SK-N-SH (cell line): ENCODE measurements around the gene MTHFD1L. TPM values are rescaled to one million over a fixed set of nuclear protein-coding genes. Genes with fewer than 3 reads are reported as not detected.

Source experiments
- CTCF ChIA-PET: fragments of 300-600, 350-600 bp; formaldehyde crosslinking; extraction: SDS; loops from one replicate; lab custom pipeline; 2021; lab: Yijun Ruan, JAX
- POLR2A ChIA-PET: fragments of 350-600 bp; sonication (Branson Sonifier 250); formaldehyde crosslinking; extraction: SDS; loops from one replicate; lab custom pipeline; 2020; ENCODE audit warnings: antibody characterized with exemption, inconsistent platforms; lab: Yijun Ruan, JAX
- DNase-seq: peaks from one replicate; pipeline ENCODE4 v3.0.0; 2012
- H2AFZ ChIP-seq: fragments of 200-600 bp; sonication (generic); 2 replicates; pipeline ENCODE4 v1.8.1; 2016; ENCODE audit warnings: antibody characterized with exemption, mild to moderate bottlenecking, low read depth
- H3F3A ChIP-seq: fragments of 200-600 bp; sonication (generic); replicated peaks from 2 replicates; pipeline ENCODE3; 2016; ENCODE audit warnings: antibody characterized with exemption, mild to moderate bottlenecking; ENCODE audit not compliant: insufficient read depth
- H3K27ac ChIP-seq, 2 experiments: fragments of 200-500 bp in 1 of 2; fragments of 200-600 bp in 1 of 2; sonication (Bioruptor generic) in 1 of 2; sonication (generic), shearing (Covaris generic) in 1 of 2; 2 replicates each; pipeline versions ENCODE4 v1.5.1 to v1.6.1; 2014 to 2016; ENCODE audit warnings: low read depth in 2 of 2, inconsistent platforms in 1 of 2, low read length in 1 of 2, mild to moderate bottlenecking in 1 of 2, mixed read lengths in 1 of 2
- H3K27me3 ChIP-seq: fragments of 200-600 bp; sonication (generic), shearing (Covaris generic); 2 replicates; pipeline ENCODE4 v1.6.1; 2016; ENCODE audit warnings: mixed run types; ENCODE audit not compliant: insufficient read depth
- H3K36me3 ChIP-seq, 2 experiments: fragments of 200-500 bp in 1 of 2; fragments of 200-600 bp in 1 of 2; sonication (Bioruptor generic) in 1 of 2; sonication (generic) in 1 of 2; replicated peaks in 1 of 2; 2 replicates each; pipeline versions ENCODE3 to v1.5.1; 2014 to 2016; ENCODE audit warnings: low read length in 1 of 2, mild to moderate bottlenecking in 1 of 2; ENCODE audit not compliant: insufficient read depth in 2 of 2, control insufficient read depth in 1 of 2
- H3K4me1 ChIP-seq, 2 experiments: fragments of 200-500 bp in 1 of 2; fragments of 200-600 bp in 1 of 2; sonication (Bioruptor generic) in 1 of 2; sonication (generic), shearing (Covaris generic) in 1 of 2; 2 replicates each; pipeline versions ENCODE4 v1.5.1 to v1.6.1; 2014 to 2016; ENCODE audit warnings: low read depth in 1 of 2, low read length in 1 of 2, mixed run types in 1 of 2; ENCODE audit not compliant: insufficient read depth in 2 of 2, control insufficient read depth in 1 of 2
- H3K4me2 ChIP-seq: fragments of 200-600 bp; sonication (generic), shearing (Covaris generic); 2 replicates; pipeline ENCODE4 v1.6.1; 2017; ENCODE audit warnings: mixed run types
- H3K4me3 ChIP-seq, 2 experiments: fragments of 200-500 bp in 1 of 2; fragments of 200-600 bp in 1 of 2; sonication (Bioruptor generic) in 1 of 2; sonication (generic), shearing (Covaris generic) in 1 of 2; 2 replicates each; pipeline versions ENCODE4 v1.5.1 to v1.8.1; 2014 to 2016; ENCODE audit warnings: low read depth in 2 of 2, inconsistent platforms in 1 of 2, low read length in 1 of 2, mild to moderate bottlenecking in 1 of 2, mixed read lengths in 1 of 2, moderate library complexity in 1 of 2
- H3K79me2 ChIP-seq: fragments of 200-600 bp; sonication (generic); 2 replicates; pipeline ENCODE4 v1.8.1; 2017; ENCODE audit warnings: mild to moderate bottlenecking; ENCODE audit not compliant: insufficient read depth
- H3K9ac ChIP-seq: fragments of 200-600 bp; sonication (generic); 2 replicates; pipeline ENCODE4 v1.6.1; 2017; ENCODE audit warnings: mixed run types
- H3K9me2 ChIP-seq: fragments of 200-600 bp; sonication (generic); 2 replicates; pipeline ENCODE4 v1.6.1; 2017; ENCODE audit warnings: mixed run types
- H3K9me3 ChIP-seq: fragments of 200-600 bp; sonication (generic); 2 replicates; pipeline ENCODE4 v1.6.1; 2017; ENCODE audit warnings: mixed run types, mild to moderate bottlenecking, moderate library complexity
- H4K20me1 ChIP-seq: fragments of 200-600 bp; sonication (generic); 2 replicates; pipeline ENCODE4 v1.6.1; 2017; ENCODE audit warnings: mild to moderate bottlenecking, mixed run types; ENCODE audit not compliant: insufficient read depth
- FOXM1 ChIP-seq: IDR thresholded peaks from 2 replicates; pipeline ENCODE4 v1.4.0; 2012; ENCODE audit warnings: low read depth, mild to moderate bottlenecking
- GATA2 ChIP-seq: sonication (generic); formaldehyde crosslinking; IDR thresholded peaks from 2 replicates; pipeline ENCODE4 v1.5.0; 2020; ENCODE audit warnings: mild to moderate bottlenecking, missing genetic modification reagents
- JUND ChIP-seq: IDR thresholded peaks from 2 replicates; pipeline ENCODE4 v1.4.0; 2012
- MAX ChIP-seq: IDR thresholded peaks from 2 replicates; pipeline ENCODE4 v1.4.0; 2012; ENCODE audit warnings: low read depth
- NFIC ChIP-seq: IDR thresholded peaks from 2 replicates; pipeline ENCODE4 v1.4.0; 2012; ENCODE audit warnings: borderline replicate concordance
- PBX3 ChIP-seq: IDR thresholded peaks from 2 replicates; pipeline ENCODE4; 2012
- RCOR1 ChIP-seq: fragments of 150-350 bp; IDR thresholded peaks from 2 replicates; pipeline ENCODE4 v1.6.1; 2017; ENCODE audit warnings: antibody characterized with exemption, low read length
- SIN3A ChIP-seq: IDR thresholded peaks from 2 replicates; pipeline ENCODE4 v1.6.1; 2012; ENCODE audit warnings: low read depth, mild to moderate bottlenecking, low read length, moderate library complexity, borderline replicate concordance
- SMC3 ChIP-seq: IDR thresholded peaks from 2 replicates; pipeline ENCODE4 v1.6.1; 2012; ENCODE audit warnings: low read depth, low read length, improper control_type of control experiment
- TAF1 ChIP-seq: IDR thresholded peaks from 2 replicates; pipeline ENCODE4 v1.6.1; 2012; ENCODE audit warnings: low read depth, mild to moderate bottlenecking, low read length, moderate library complexity, borderline replicate concordance
- TEAD4 ChIP-seq: IDR thresholded peaks from 2 replicates; pipeline ENCODE4 v1.4.0; 2012; ENCODE audit warnings: mild to moderate bottlenecking, borderline replicate concordance; ENCODE audit not compliant: insufficient read depth
- WGBS: methylation state at CpG from one replicate; pipeline ENCODE4 v1.1.6; 2017; ENCODE audit warnings: low lambda C conversion rate; 5-methylcytosine and 5-hydroxymethylcytosine counted together
- polyA plus RNA-seq, 3 experiments: library from polyadenylated mRNA; depleted of rRNA; stranded (reverse); fragments of >200 nt; gene quantifications; 2 replicates each; pipeline ENCODE4 v1.2.3, GENCODE V29; 2012

The MTHFD1L gene
- polyA plus RNA-seq, 1 of the 3 experiments (the other 2 are of a cell fraction): 37.0 TPM

- no peak for DNase-seq
- H3K9me3 ChIP-seq: no peaks in the 10 kb centered on the region
- peaks cover 14 to 18% of the 10 kb centered on the region in 2 experiments for H3K36me3 ChIP-seq
- no peaks in the 10 kb centered on the region for H3K27me3 ChIP-seq
- ChIA-PET CTCF (interaction anchor here (1.1 to 4.4 kb wide), 3 partner anchors 10 to 325 kb away, joined by 3 to 26 read pairs (median 8); no protein-coding TSS in a partner anchor), POLR2A (interaction anchor here (0.7 kb wide), 1 partner anchor 335 kb away, joined by 4 read pairs; no protein-coding TSS in a partner anchor)
- H4K20me1 ChIP-seq: no peaks in the 10 kb centered on the region
- H2AFZ ChIP-seq: no peak overlapping the region
- no peaks in the 10 kb centered on the region for H3K9me2 ChIP-seq
- no peak overlapping the region for H3K4me2 ChIP-seq
- no peaks in the 10 kb centered on the region for H3K79me2 ChIP-seq
- H3F3A ChIP-seq: peaks cover 17% of the 10 kb centered on the region
- peaks cover 3 to 16% of the 10 kb centered on the region in 2 experiments; a peak in 3 of 4 replicates for H3K4me1 ChIP-seq
- no peak overlapping the region for H3K9ac ChIP-seq
- TF ChIP-seq PBX3 (peak; percentile 52; the same call in 1 of the 2 replicates), SIN3A (no peak)
- peak overlapping the region; percentile 30 to 58; a peak in 3 of 4 replicates for H3K27ac ChIP-seq
- no peak overlapping the region for H3K4me3 ChIP-seq
Observed at GRCh38 chr6:150999107-150999506, 133.6 kb downstream of the MTHFD1L start.

GRCh38 chr6:150999576-150999975 is 134.1 kb downstream of the MTHFD1L start:
- POLR2A ChIA-PET: interaction anchor here (0.7 kb wide), 1 partner anchor 335 kb away, joined by 4 read pairs; no protein-coding TSS in a partner anchor
- DNase-seq: no peak
- CTCF ChIA-PET: interaction anchor here (1.1 to 4.4 kb wide), 3 partner anchors 11 to 324 kb away, joined by 3 to 26 read pairs (median 8); no protein-coding TSS in a partner anchor
- Histone ChIP-seq H3K36me3 (peaks cover 9 to 13% of the 10 kb centered on the region in 2 experiments), H3K4me3 (no peak overlapping the region), H3K27ac (peak overlapping the region; percentile 30 to 58; a peak in 3 of 4 replicates), H3K9ac (no peak overlapping the region), H2AFZ (no peak overlapping the region), H3F3A (peaks cover 21% of the 10 kb centered on the region), H3K79me2 (no peaks in the 10 kb centered on the region), H3K27me3 (no peaks in the 10 kb centered on the region), H4K20me1 (no peaks in the 10 kb centered on the region), H3K9me2 (no peaks in the 10 kb centered on the region), H3K9me3 (no peaks in the 10 kb centered on the region), H3K4me1 (peaks cover 3 to 18% of the 10 kb centered on the region in 2 experiments; a peak in 3 of 4 replicates), H3K4me2 (no peak overlapping the region)
- 65% methylated on average over 6 of the region's 6 CpGs for WGBS
- TF ChIP-seq TAF1 (no peak), PBX3 (no peak), RCOR1 (no peak), NFIC (no peak), MAX (no peak), SMC3 (no peak), TEAD4 (no peak), JUND (no peak), GATA2 (CRISPR knock-in tag) (no peak), FOXM1 (no peak)
